ENCODE results near the gene SFT2D3. TPM values are rescaled to one million over a fixed set of nuclear protein-coding genes. Genes with fewer than 3 reads are reported as not detected.

SFT2D3 gene
- total RNA-seq, 1 experiment from 2014 or later: 3.1 TPM

DNA sequence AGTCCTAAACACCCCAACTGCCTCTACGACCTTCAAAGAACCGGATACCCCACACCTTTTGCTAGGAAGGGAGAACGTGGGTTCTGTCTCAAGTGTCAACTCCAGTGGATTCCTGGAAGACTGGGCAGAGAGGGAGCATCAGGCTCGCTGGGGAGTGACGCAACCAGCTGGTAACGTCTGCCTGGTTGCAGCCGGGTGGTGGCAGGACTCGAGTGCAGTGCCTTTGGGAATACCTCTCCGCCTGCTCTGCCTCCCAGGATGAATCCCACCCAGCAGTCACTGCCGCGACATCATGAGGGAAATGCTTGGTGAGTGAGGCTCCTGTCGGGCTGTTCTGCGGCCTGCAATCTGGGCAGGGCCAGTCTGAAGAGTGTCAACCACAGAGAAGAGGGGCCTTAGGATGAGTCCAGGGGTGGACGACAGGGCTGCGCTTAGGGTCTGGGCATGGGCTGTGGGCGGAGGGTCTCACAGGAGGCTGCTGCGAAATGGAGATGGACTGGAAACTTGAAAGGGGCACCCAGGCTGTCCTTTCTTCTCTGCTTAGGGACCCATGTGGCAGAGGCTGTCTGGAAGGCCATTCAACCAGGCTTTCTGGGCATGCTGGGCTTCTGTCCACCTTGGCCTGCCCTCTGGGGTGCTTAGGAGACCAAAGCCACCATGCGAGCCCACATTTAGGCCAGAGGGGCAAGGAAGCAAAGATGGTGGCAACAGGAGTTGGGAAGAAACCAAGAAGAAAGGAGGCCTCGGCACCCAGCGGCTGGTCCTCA is 42.5 kb upstream of the SFT2D3 start (continued):
- TF ChIP-seq, protein P1, sequence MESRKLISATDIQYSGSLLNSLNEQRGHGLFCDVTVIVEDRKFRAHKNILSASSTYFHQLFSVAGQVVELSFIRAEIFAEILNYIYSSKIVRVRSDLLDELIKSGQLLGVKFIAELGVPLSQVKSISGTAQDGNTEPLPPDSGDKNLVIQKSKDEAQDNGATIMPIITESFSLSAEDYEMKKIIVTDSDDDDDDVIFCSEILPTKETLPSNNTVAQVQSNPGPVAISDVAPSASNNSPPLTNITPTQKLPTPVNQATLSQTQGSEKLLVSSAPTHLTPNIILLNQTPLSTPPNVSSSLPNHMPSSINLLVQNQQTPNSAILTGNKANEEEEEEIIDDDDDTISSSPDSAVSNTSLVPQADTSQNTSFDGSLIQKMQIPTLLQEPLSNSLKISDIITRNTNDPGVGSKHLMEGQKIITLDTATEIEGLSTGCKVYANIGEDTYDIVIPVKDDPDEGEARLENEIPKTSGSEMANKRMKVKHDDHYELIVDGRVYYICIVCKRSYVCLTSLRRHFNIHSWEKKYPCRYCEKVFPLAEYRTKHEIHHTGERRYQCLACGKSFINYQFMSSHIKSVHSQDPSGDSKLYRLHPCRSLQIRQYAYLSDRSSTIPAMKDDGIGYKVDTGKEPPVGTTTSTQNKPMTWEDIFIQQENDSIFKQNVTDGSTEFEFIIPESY (IDR thresholded peaks at IDR 0.05; ENCODE audit: extremely low read depth, insufficient replicate concordance, low read length): no peak
- no peak for TF ChIP-seq POLR2AphosphoS5 (IDR thresholded peaks at IDR 0.05; ENCODE audit: low read depth, low read length)
- no peak for TF ChIP-seq RAD21 (IDR thresholded peaks at IDR 0.05; ENCODE audit: low read depth)
- TF ChIP-seq YY1 (IDR thresholded peaks at IDR 0.05; ENCODE audit: extremely low read depth, insufficient replicate concordance, low read depth, low read length): no peak
- TF ChIP-seq JUND (IDR thresholded peaks at IDR 0.05): no peak

DNA sequence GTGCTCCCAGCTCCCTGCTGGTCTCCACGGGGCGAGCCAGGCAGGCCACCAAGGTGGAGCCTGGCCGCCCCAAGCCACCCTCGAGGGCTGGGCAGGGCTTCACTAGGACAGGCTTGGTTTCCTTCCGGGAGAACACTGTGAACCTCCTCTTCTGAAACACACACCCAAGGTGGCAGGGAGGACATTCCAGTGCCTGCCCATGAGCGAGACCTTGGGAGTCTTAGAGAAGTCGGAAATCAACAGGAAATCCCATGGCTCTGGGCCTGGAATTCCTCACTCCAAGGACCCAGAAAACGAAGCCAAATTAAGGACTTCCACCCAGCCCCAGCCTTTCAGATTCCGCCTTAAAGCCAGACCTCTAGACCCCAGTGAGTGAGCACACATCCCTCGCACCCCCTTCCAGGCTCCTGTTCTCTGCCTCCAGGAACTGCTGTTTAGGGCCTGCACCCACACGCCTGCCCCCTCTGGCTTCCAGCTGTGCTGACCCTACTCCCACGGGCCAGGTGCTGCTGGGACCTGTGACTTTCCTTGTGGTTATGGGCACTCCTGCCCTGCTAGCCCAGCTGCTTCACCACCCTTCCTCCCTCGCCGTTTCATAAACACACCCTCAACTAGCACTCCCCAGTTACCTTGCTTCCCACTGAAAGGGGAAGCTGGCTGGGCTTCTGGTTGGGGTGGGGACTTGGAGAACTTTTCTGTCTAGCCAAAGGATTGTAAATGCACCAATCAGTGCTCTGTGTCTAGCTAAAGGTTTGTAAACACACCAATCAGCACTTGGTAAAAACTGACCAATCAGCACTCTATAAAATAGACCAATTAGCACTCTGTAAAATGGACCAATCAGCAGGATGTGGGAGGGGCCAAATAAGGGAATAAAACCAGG is 41.6 kb upstream of the SFT2D3 start:
- Histone ChIP-seq H3K9me3 (ENCODE audit: control insufficient read depth in 1 of 2, insufficient read depth in 1 of 2, low read depth in 1 of 2, low read length in 2 of 2) (no peaks in the 10 kb centered on the region; a peak in 1 of 4 replicates), H3K9ac (ENCODE audit: low read length) (no peak overlapping the region), H3K4me2 (ENCODE audit: low read length) (no peak overlapping the region), H3K36me3 (ENCODE audit: control insufficient read depth in 1 of 2, insufficient read depth in 2 of 2, low read length in 2 of 2) (no peaks in the 10 kb centered on the region), H3K27me3 (ENCODE audit: insufficient read depth, low read length) (no peaks in the 10 kb centered on the region), H2AFZ (ENCODE audit: low read depth, low read length, poor library complexity, severe bottlenecking) (no peak overlapping the region), H3K9me2 (ENCODE audit: insufficient read depth) (no peaks in the 10 kb centered on the region), H4K20me1 (ENCODE audit: insufficient read depth) (no peaks in the 10 kb centered on the region), H3K4me3 (replicated peaks in 1 of 2; ENCODE audit: low read depth in 1 of 2, low read length in 2 of 2) (no peak overlapping the region), H3K79me2 (ENCODE audit: insufficient read depth, low read length) (no peaks in the 10 kb centered on the region), H3K4me1 (ENCODE audit: control insufficient read depth in 1 of 2, insufficient read depth in 2 of 2, low read length in 2 of 2) (peaks cover 0 to 8% of the 10 kb centered on the region in 2 experiments; a peak in 1 of 4 replicates), H3K27ac (ENCODE audit: low read depth, low read length) (no peak overlapping the region)
- no TSS peak for BruUV-seq (replicated peaks)
- ChIA-PET CTCF (no interaction called here), RAD21 (ENCODE audit: low non-redundant PET in 1 of 2, low total read pairs in 2 of 2, uncharacterized antibody in 2 of 2, unreplicated experiment in 2 of 2) (no interaction called here), POLR2A (no interaction called here)
- ATAC-seq: no peak
- intact Hi-C loops (cut with micrococcal nuclease): no loop called here
- TF ChIP-seq RAD21 (IDR thresholded peaks at IDR 0.05; ENCODE audit: low read depth): no peak
- no peak for DNase-seq (ENCODE audit: low read depth, low spot score)

All from HCT116 (cell line).